Loucy (cell line): ENCODE data around the gene TMEM187.

Source experiments
- H2AFZ ChIP-seq: fragments of 200-600 bp; sonication (generic); 2 replicates; pipeline ENCODE4 v1.6.0; 2016; ENCODE audit warnings: antibody characterized with exemption, mild to moderate bottlenecking, low read length, moderate library complexity
- H3F3A ChIP-seq: fragments of 200-600 bp; 2 replicates; pipeline ENCODE4 v1.6.0; 2016; ENCODE audit warnings: antibody characterized with exemption, low read depth, mild to moderate bottlenecking
- H3K27me3 ChIP-seq: fragments of 200-600 bp; sonication (generic); 2 replicates; pipeline ENCODE4 v1.6.1; 2014; ENCODE audit warnings: low read length, mild to moderate bottlenecking; ENCODE audit not compliant: insufficient read depth, poor library complexity, severe bottlenecking
- H3K36me3 ChIP-seq: fragments of 200-600 bp; sonication (generic); 2 replicates; pipeline ENCODE4 v1.6.1; 2016; ENCODE audit warnings: low read length; ENCODE audit not compliant: insufficient read depth
- H3K4me1 ChIP-seq: fragments of 200-600 bp; sonication (generic); 2 replicates; pipeline ENCODE4 v1.5.1; 2014; ENCODE audit warnings: low read length, mild to moderate bottlenecking; ENCODE audit not compliant: insufficient read depth, poor library complexity, severe bottlenecking
- H3K4me2 ChIP-seq: fragments of 200-600 bp; sonication (generic); 2 replicates; pipeline ENCODE4 v1.6.0; 2014; ENCODE audit warnings: antibody characterized with exemption, low read length, low read depth, mild to moderate bottlenecking; ENCODE audit not compliant: poor library complexity, severe bottlenecking
- H3K4me3 ChIP-seq: fragments of 200-600 bp; sonication (generic); 2 replicates; pipeline ENCODE4 v1.5.1; 2014; ENCODE audit warnings: low read length, mild to moderate bottlenecking, mixed read lengths; ENCODE audit not compliant: poor library complexity, severe bottlenecking
- H3K79me2 ChIP-seq: fragments of 200-600 bp; sonication (generic); 2 replicates; pipeline ENCODE4 v1.6.1; 2014; ENCODE audit warnings: low read length; ENCODE audit not compliant: insufficient read depth
- H3K9ac ChIP-seq: fragments of 200-600 bp; sonication (generic); 2 replicates; pipeline ENCODE4 v1.6.0; 2014; ENCODE audit warnings: mild to moderate bottlenecking, low read depth, low read length, moderate library complexity; ENCODE audit not compliant: poor library complexity, severe bottlenecking
- H3K9me2 ChIP-seq: fragments of 200-600 bp; sonication (generic); replicated peaks from 2 replicates; pipeline ENCODE4 v1.6.1; 2016; ENCODE audit warnings: low read depth, low read length, mixed read lengths
- H3K9me3 ChIP-seq: fragments of 200-600 bp; sonication (generic); 2 replicates; pipeline ENCODE4 v1.6.1; 2014; ENCODE audit warnings: mild to moderate bottlenecking, antibody characterized with exemption, low read length, low read depth; ENCODE audit not compliant: insufficient read depth
- H4K20me1 ChIP-seq: fragments of 200-600 bp; sonication (generic); 2 replicates; pipeline ENCODE4 v1.6.0; 2014; ENCODE audit warnings: antibody characterized with exemption, low read length, mild to moderate bottlenecking; ENCODE audit not compliant: insufficient read depth, poor library complexity, severe bottlenecking
- CTCF ChIP-seq: fragments of 200-600 bp; sonication (generic); conservative IDR thresholded peaks from 2 replicates; pipeline ENCODE4 v1.5.1; 2014; ENCODE audit warnings: mild to moderate bottlenecking, antibody characterized with exemption, low read length
- EZH2phosphoT487 ChIP-seq: fragments of 200-600 bp; IDR thresholded peaks from 2 replicates; pipeline ENCODE4 v1.6.1; 2018; ENCODE audit warnings: antibody characterized with exemption, mild to moderate bottlenecking, moderate library complexity, borderline replicate concordance

Gene TMEM187

GRCh38 chrX:154030266-154030665 is 57.7 kb downstream of the TMEM187 start:
- H3K4me3 ChIP-seq, result no peak overlapping the region
- H3K27me3 ChIP-seq, result no peaks in the 10 kb centered on the region
- H3K9ac ChIP-seq, result no peak overlapping the region
- no peaks in the 10 kb centered on the region for H3K9me2 ChIP-seq
- no peaks in the 10 kb centered on the region for H3K9me3 ChIP-seq
- TF ChIP-seq EZH2phosphoT487, result no peak
- TF ChIP-seq CTCF, result no peak
- H2AFZ ChIP-seq, result no peak overlapping the region
- H3K36me3 ChIP-seq, result peaks cover 58% of the 10 kb centered on the region; the same call in 1 of the 2 replicates
- peaks cover 20% of the 10 kb centered on the region; the same call in 1 of the 2 replicates for H3K79me2 ChIP-seq
- H4K20me1 ChIP-seq, result peaks cover 3% of the 10 kb centered on the region
- no peaks in the 10 kb centered on the region for H3K4me1 ChIP-seq
- H3F3A ChIP-seq, result no peaks in the 10 kb centered on the region
- no peak overlapping the region for H3K4me2 ChIP-seq

DNA sequence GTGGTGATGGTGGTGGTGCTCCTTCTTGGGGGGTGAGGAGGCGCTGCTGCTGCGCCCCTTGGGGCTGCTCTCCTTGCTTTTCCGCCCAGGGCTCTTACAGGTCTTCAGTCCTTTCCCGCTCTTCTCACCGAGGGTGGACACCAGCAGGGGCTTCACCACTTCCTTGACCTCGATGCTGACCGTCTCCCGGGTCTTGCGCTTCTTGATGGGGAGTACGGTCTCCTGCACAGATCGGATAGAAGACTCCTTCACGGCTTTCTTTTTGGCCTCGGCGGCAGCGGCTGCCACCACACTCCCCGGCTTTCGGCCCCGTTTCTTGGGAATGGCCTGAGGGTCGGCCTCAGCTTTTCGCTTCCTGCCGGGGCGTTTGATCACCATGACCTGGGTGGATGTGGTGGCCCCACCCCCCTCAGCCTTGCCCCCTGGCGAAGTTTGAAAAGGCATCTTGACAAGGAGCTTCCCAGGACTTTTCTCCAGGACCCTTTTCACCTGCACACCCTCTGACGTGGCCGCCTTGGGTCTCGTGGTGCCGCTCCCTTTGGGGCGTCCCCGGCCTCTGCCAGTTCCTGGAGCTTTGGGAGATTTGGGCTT is 58.3 kb downstream of the TMEM187 start:
- H4K20me1 ChIP-seq, result peaks cover 3% of the 10 kb centered on the region
- no peak overlapping the region for H2AFZ ChIP-seq
- no peaks in the 10 kb centered on the region for H3F3A ChIP-seq
- no peak overlapping the region for H3K9ac ChIP-seq
- H3K36me3 ChIP-seq, result peaks cover 58% of the 10 kb centered on the region; the same call in 1 of the 2 replicates
- H3K4me1 ChIP-seq, result no peaks in the 10 kb centered on the region
- no peaks in the 10 kb centered on the region for H3K9me3 ChIP-seq
- H3K4me3 ChIP-seq, result no peak overlapping the region
- no peaks in the 10 kb centered on the region for H3K27me3 ChIP-seq
- peaks cover 20% of the 10 kb centered on the region; the same call in 1 of the 2 replicates for H3K79me2 ChIP-seq
- no peak overlapping the region for H3K4me2 ChIP-seq
- H3K9me2 ChIP-seq, result no peaks in the 10 kb centered on the region
- no peak for TF ChIP-seq CTCF
- TF ChIP-seq EZH2phosphoT487, result no peak

- no peaks in the 10 kb centered on the region for H3F3A ChIP-seq
- H3K27me3 ChIP-seq, result no peaks in the 10 kb centered on the region
- no peaks in the 10 kb centered on the region for H3K4me1 ChIP-seq
- H2AFZ ChIP-seq, result no peak overlapping the region
- TF ChIP-seq CTCF (no peak), EZH2phosphoT487 (no peak)
- no peak overlapping the region for H3K4me3 ChIP-seq
- peaks cover 56% of the 10 kb centered on the region; the same call in 1 of the 2 replicates for H3K36me3 ChIP-seq
- H4K20me1 ChIP-seq, result peaks cover 6% of the 10 kb centered on the region
- H3K9me2 ChIP-seq, result no peaks in the 10 kb centered on the region
- no peaks in the 10 kb centered on the region for H3K9me3 ChIP-seq
- H3K9ac ChIP-seq, result no peak overlapping the region
- no peak overlapping the region for H3K4me2 ChIP-seq
- peaks cover 29% of the 10 kb centered on the region; the same call in 1 of the 2 replicates for H3K79me2 ChIP-seq
These were observed 59.6 kb downstream of the TMEM187 start for GRCh38 chrX:154032160-154032559.
